NCI-H2107 treated with DMSO at 0.1 percent for 48 hours (cell line): ENCODE data around the gene ITPKC.

Experiments
- DNase-seq: peaks from one replicate; lab custom pipeline; 2025; ENCODE audit not compliant: unreplicated experiment; lab: John Stamatoyannopoulos, UW

ITPKC gene

GRCh38 chr19:40786060-40787037 lies 69.4 kb downstream of the ITPKC start:
- no peak for DNase-seq
